ENCODE measurements around the gene C1GALT1C1L. TPM values are rescaled to one million over a fixed set of nuclear protein-coding genes. Genes with fewer than 3 reads are reported as not detected.

The C1GALT1C1L gene
- total and polyA plus RNA-seq, 2 of the 13 experiments (the other 11 are each of a cell fraction or from before 2014, with no cell fraction given): 1.3 to 2.4 TPM

- TF ChIP-seq, protein P1, sequence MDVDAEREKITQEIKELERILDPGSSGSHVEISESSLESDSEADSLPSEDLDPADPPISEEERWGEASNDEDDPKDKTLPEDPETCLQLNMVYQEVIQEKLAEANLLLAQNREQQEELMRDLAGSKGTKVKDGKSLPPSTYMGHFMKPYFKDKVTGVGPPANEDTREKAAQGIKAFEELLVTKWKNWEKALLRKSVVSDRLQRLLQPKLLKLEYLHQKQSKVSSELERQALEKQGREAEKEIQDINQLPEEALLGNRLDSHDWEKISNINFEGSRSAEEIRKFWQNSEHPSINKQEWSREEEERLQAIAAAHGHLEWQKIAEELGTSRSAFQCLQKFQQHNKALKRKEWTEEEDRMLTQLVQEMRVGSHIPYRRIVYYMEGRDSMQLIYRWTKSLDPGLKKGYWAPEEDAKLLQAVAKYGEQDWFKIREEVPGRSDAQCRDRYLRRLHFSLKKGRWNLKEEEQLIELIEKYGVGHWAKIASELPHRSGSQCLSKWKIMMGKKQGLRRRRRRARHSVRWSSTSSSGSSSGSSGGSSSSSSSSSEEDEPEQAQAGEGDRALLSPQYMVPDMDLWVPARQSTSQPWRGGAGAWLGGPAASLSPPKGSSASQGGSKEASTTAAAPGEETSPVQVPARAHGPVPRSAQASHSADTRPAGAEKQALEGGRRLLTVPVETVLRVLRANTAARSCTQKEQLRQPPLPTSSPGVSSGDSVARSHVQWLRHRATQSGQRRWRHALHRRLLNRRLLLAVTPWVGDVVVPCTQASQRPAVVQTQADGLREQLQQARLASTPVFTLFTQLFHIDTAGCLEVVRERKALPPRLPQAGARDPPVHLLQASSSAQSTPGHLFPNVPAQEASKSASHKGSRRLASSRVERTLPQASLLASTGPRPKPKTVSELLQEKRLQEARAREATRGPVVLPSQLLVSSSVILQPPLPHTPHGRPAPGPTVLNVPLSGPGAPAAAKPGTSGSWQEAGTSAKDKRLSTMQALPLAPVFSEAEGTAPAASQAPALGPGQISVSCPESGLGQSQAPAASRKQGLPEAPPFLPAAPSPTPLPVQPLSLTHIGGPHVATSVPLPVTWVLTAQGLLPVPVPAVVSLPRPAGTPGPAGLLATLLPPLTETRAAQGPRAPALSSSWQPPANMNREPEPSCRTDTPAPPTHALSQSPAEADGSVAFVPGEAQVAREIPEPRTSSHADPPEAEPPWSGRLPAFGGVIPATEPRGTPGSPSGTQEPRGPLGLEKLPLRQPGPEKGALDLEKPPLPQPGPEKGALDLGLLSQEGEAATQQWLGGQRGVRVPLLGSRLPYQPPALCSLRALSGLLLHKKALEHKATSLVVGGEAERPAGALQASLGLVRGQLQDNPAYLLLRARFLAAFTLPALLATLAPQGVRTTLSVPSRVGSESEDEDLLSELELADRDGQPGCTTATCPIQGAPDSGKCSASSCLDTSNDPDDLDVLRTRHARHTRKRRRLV (CRISPR knock-in tag; IDR thresholded peaks at IDR 0.05): 0 out of 2 replicates have a peak, but pooled peaks have one; percentile 27
- TF ChIP-seq NFKB2 (CRISPR knock-in tag; IDR thresholded peaks at IDR 0.05; ENCODE audit: borderline replicate concordance) (peak; percentile 65; the same call in 1 of the 2 replicates), TBX2 (CRISPR knock-in tag; IDR thresholded peaks at IDR 0.05; ENCODE audit: borderline replicate concordance) (peak; percentile 59; the same call in 1 of the 2 replicates), TEAD3 (CRISPR knock-in tag; optimal IDR thresholded peaks at IDR 0.05; ENCODE audit: borderline replicate concordance) (peak; percentile 49), ARID2 (CRISPR knock-in tag; IDR thresholded peaks at IDR 0.05; ENCODE audit: borderline replicate concordance) (peak; percentile 64; the same call in 1 of the 2 replicates), ZNF3 (CRISPR knock-in tag; IDR thresholded peaks at IDR 0.05) (no peak), ZNF121 (CRISPR knock-in tag; IDR thresholded peaks at IDR 0.05) (no peak), NAIF1 (CRISPR knock-in tag; IDR thresholded peaks at IDR 0.05; ENCODE audit: borderline replicate concordance) (no peak), KMT2B (CRISPR knock-in tag; IDR thresholded peaks at IDR 0.05) (peak; percentile 37; the same call in 1 of the 2 replicates), NR2C2 (CRISPR knock-in tag; IDR thresholded peaks at IDR 0.05; ENCODE audit: borderline replicate concordance) (peak; percentile 86), SMAD3 (CRISPR knock-in tag; IDR thresholded peaks at IDR 0.05) (peak; percentile 48; the same call in 1 of the 2 replicates), TBL1XR1 (IDR thresholded peaks at IDR 0.05; ENCODE audit: borderline replicate concordance, low read length, partially characterized antibody) (no peak), STAT5B (CRISPR knock-in tag; IDR thresholded peaks at IDR 0.05) (no peak), SNRNP70 (IDR thresholded peaks at IDR 0.05; ENCODE audit: low read depth, low read length) (no peak), ZNF296 (CRISPR knock-in tag; conservative IDR thresholded peaks at IDR 0.05) (no peak), FOSL1 (CRISPR knock-in tag; IDR thresholded peaks at IDR 0.05; ENCODE audit: borderline replicate concordance) (no peak)
- TF ChIP-seq, protein P2, sequence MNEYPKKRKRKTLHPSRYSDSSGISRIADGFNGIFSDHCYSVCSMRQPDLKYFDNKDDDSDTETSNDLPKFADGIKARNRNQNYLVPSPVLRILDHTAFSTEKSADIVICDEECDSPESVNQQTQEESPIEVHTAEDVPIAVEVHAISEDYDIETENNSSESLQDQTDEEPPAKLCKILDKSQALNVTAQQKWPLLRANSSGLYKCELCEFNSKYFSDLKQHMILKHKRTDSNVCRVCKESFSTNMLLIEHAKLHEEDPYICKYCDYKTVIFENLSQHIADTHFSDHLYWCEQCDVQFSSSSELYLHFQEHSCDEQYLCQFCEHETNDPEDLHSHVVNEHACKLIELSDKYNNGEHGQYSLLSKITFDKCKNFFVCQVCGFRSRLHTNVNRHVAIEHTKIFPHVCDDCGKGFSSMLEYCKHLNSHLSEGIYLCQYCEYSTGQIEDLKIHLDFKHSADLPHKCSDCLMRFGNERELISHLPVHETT (CRISPR knock-in tag; conservative IDR thresholded peaks at IDR 0.05): peak; percentile 74; the same call in 1 of the 2 replicates
These were observed at the start of gene C1GALT1C1L (continued) for GRCh38 chr2:43676322-43677050.
